ENCODE results near the gene SLC39A11. TPM values are rescaled to one million over a fixed set of nuclear protein-coding genes. Genes with fewer than 3 reads are reported as not detected.

The SLC39A11 gene
- total and polyA plus RNA-seq, 2 of the 13 experiments (the other 11 are each of a cell fraction or from before 2014, with no cell fraction given) = 17.2 to 31.5 TPM

DNA sequence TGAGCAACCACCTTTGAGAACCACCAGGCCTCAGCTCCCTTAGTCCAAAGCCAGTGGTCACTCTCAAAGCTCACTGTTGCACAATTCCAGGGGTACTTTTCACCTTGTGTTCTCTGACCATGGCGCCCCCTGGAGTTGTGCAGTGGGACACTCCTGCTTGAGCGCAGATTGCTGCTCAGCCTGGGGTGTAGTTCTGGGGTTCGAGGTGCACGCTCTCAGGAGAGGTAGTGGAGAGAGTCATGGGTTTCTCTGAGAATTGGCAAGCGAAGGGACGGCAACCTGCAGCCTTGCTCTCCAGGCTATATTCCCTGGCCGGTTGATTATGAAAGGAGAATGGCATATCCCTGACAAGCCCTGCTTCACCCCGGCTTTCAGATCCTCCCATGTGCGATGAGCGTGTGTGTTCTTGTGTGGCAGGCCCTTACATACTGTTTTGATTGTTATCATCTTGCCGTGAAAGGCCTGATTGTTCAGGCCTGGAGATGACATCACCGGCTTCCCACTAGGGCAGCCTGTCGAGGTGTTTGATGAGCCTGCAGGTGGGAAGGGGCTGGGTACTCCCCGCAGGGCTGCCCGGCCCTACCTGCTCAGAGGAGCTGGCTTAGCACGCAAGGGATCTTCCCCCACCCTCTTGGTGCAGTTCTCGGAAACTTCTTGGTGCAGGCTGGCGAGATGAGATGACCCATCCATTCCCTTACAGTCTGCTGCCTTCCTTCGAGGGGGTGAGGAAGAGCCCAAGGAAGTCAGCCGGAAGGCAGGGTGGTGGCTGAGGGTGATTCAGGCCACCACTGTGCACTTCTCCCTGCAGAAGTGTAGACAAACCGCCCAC is 431.2 kb downstream of the SLC39A11 start (continued):
- TF ChIP-seq GFI1 (CRISPR knock-in tag; IDR thresholded peaks at IDR 0.05; ENCODE audit: borderline replicate concordance) (no peak), ZNF563 (CRISPR knock-in tag; IDR thresholded peaks at IDR 0.05) (no peak; the same call in 1 of the 2 replicates), XBP1 (CRISPR knock-in tag; IDR thresholded peaks at IDR 0.05) (no peak), ZBTB44 (CRISPR knock-in tag; IDR thresholded peaks at IDR 0.05) (no peak), NFIC (IDR thresholded peaks at IDR 0.05; ENCODE audit: low read length) (no peak), SSRP1 (CRISPR knock-in tag; IDR thresholded peaks at IDR 0.05) (peak; percentile 97), CHCHD3 (CRISPR knock-in tag; IDR thresholded peaks at IDR 0.05) (no peak), ZNF136 (CRISPR knock-in tag; IDR thresholded peaks at IDR 0.05; ENCODE audit: low read depth) (no peak), IKZF1 (IDR thresholded peaks at IDR 0.05) (no peak), MLLT10 (CRISPR knock-in tag; IDR thresholded peaks at IDR 0.05) (no peak), ZNF660 (CRISPR knock-in tag; IDR thresholded peaks at IDR 0.05; ENCODE audit: borderline replicate concordance, low read depth) (no peak), ZNF121 (CRISPR knock-in tag; IDR thresholded peaks at IDR 0.05) (peak; percentile 61), CEBPB (IDR thresholded peaks at IDR 0.05; ENCODE audit: borderline replicate concordance, low read depth, low read length) (peak; percentile 86), KLF12 (CRISPR knock-in tag; IDR thresholded peaks at IDR 0.05; ENCODE audit: borderline replicate concordance) (no peak)
- TF ChIP-seq, protein P1, sequence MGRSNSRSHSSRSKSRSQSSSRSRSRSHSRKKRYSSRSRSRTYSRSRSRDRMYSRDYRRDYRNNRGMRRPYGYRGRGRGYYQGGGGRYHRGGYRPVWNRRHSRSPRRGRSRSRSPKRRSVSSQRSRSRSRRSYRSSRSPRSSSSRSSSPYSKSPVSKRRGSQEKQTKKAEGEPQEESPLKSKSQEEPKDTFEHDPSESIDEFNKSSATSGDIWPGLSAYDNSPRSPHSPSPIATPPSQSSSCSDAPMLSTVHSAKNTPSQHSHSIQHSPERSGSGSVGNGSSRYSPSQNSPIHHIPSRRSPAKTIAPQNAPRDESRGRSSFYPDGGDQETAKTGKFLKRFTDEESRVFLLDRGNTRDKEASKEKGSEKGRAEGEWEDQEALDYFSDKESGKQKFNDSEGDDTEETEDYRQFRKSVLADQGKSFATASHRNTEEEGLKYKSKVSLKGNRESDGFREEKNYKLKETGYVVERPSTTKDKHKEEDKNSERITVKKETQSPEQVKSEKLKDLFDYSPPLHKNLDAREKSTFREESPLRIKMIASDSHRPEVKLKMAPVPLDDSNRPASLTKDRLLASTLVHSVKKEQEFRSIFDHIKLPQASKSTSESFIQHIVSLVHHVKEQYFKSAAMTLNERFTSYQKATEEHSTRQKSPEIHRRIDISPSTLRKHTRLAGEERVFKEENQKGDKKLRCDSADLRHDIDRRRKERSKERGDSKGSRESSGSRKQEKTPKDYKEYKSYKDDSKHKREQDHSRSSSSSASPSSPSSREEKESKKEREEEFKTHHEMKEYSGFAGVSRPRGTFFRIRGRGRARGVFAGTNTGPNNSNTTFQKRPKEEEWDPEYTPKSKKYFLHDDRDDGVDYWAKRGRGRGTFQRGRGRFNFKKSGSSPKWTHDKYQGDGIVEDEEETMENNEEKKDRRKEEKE (IDR thresholded peaks at IDR 0.05) = no peak
- TF ChIP-seq, protein P2, sequence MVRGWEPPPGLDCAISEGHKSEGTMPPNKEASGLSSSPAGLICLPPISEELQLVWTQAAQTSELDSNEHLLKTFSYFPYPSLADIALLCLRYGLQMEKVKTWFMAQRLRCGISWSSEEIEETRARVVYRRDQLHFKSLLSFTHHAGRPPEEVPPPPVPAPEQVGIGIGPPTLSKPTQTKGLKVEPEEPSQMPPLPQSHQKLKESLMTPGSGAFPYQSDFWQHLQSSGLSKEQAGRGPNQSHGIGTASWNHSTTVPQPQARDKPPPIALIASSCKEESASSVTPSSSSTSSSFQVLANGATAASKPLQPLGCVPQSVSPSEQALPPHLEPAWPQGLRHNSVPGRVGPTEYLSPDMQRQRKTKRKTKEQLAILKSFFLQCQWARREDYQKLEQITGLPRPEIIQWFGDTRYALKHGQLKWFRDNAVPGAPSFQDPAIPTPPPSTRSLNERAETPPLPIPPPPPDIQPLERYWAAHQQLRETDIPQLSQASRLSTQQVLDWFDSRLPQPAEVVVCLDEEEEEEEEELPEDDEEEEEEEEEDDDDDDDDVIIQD (CRISPR knock-in tag; IDR thresholded peaks at IDR 0.05; ENCODE audit: low read depth) = peak; percentile 48; the same call in 1 of the 2 replicates
- TF ChIP-seq, protein P3, sequence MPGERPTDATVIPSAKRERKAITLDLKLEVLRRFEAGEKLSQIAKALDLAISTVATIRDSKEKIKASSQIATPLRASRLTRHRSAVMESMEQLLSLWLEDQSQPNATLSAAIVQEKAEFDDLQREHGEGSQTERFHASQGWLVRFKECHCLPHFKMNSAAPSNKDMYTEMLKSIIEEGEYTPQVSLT (CRISPR knock-in tag; IDR thresholded peaks at IDR 0.05; ENCODE audit: borderline replicate concordance, low read depth) = no peak
- TF ChIP-seq, protein P4, sequence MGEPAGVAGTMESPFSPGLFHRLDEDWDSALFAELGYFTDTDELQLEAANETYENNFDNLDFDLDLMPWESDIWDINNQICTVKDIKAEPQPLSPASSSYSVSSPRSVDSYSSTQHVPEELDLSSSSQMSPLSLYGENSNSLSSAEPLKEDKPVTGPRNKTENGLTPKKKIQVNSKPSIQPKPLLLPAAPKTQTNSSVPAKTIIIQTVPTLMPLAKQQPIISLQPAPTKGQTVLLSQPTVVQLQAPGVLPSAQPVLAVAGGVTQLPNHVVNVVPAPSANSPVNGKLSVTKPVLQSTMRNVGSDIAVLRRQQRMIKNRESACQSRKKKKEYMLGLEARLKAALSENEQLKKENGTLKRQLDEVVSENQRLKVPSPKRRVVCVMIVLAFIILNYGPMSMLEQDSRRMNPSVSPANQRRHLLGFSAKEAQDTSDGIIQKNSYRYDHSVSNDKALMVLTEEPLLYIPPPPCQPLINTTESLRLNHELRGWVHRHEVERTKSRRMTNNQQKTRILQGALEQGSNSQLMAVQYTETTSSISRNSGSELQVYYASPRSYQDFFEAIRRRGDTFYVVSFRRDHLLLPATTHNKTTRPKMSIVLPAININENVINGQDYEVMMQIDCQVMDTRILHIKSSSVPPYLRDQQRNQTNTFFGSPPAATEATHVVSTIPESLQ (CRISPR knock-in tag; conservative IDR thresholded peaks at IDR 0.05) = no peak
- TF ChIP-seq, protein P5, sequence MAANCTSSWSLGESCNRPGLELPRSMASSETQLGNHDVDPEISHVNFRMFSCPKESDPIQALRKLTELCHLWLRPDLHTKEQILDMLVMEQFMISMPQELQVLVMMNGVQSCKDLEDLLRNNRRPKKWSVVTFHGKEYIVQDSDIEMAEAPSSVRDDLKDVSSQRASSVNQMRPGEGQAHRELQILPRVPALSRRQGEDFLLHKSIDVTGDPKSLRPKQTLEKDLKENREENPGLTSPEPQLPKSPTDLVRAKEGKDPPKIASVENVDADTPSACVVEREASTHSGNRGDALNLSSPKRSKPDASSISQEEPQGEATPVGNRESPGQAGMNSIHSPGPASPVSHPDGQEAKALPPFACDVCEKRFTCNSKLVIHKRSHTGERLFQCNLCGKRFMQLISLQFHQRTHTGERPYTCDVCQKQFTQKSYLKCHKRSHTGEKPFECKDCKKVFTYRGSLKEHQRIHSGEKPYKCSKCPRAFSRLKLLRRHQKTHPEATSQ (CRISPR knock-in tag; IDR thresholded peaks at IDR 0.05; ENCODE audit: borderline replicate concordance) = no peak

Data from HepG2 (cell line).